ENCODE results near the gene TTYH1.
A peak's percentile ranks its signal among the peaks of the same experiment; 100 is the strongest.
"Not testable (repeated sequence)": the region's sequence is repeated elsewhere in the genome, so short reads cannot be mapped to it uniquely, and the experiment has no call there.

Gene TTYH1

GRCh38 chr19:54415208-54415900 is at the start of gene TTYH1:
Gene TTYH1 (plus strand): TSS chr19:54415464. CDS start chr19:54415553, 89 bp downstream.
- DNase-seq: peak; percentile 61

DNA sequence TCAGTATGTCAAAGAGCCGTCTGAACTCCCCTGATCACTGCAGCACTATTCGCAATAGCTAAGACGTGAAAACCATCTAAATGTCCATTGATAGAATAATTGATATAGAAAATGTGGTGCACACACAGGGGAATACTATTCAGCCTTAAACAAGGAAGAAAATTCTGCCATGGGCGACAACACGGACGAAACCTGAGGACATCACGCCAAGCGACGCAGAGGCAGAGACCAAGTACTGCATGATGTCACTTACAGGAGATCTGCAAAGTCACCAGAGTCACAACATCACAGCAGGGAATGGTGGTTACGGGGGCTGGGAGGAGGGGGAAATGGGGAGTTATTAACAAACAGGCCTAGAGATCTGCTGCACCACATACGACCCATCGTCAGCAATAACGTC is 49.5 kb upstream of the TTYH1 start:
- DNase-seq: not testable (repeated sequence)

DNA sequence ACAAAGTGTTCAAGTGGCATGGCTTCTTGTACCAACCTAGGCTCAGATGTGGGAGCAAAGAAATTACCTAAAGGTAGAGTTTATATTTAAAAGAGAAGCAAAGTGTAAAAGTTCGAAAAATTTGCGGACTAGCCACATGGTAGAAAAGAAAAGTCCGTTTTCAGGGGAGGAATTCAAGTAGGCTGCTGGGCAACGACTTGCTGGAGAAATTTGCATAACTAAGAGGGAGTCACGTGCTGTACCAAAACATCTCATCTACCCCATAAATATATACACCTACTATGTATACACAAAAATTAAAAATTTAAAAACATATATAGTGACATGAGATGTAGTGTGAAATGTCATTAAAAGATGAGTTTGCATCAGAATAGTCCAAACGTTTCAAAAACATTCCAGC is 48.5 kb upstream of the TTYH1 start:
- no peak for DNase-seq

DNA sequence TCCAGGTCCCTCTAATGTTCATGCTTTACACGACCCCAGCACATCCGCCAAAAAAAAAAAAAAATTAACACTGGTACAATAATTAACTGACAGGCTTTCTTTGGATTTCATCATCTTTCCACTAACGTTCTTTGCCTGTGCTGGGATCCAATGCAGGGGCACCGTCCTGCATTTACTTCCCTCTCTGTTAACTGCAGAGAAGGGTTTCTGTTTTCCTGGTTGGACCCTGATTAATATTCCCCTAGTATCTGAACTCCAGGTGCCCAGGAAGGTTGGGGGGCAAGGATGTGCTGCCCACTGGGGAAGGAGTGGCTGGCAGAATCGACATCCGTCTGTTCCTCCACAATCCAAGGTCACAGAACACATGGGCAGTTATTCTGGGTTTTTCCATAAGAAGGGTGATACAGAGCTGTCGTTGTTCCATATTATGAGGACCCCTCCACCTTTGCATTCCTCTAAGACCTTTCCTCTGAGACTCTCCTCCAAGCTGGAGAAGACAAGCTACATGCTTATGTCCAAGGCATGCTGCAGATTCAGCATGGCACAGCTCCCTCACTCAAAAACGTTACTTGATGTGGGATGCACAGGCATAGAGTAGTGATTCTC is 46.1 kb upstream of the TTYH1 start:
- no peak for DNase-seq

DNA sequence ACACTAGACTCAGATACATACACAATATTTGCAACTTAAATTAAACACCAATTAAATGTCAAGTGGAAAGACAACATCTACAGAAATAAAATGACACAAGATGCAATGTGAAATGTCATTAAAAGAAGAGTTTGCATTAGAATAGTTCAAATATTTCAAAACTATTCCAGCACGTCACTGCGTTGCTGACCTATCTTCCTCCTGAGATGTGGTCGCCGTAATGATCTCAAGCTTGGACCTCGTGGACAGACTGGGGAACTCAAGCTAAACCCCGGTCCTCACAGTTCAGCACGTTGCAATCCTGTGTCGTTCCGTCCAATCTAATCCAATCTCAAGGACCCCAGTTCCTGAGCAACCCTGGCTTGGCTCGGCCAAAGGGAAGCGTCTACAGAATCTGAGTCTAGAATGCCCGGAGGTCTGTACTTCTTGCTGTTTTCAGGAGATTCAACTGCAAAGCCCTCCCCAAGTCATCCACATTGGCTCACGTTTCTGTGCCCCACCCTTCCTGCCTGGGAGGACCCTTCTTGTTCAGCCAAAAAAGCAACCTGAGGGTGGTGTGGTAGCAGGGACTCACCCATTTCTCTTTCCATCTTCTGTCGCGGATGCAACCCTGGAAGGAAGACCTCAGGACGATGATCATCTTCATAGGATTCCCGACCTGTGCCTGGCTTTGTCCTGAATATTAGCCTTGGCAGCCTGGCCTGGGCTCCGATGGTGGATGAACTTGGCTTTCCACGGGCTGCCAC is 45.4 kb upstream of the TTYH1 start:
- not testable (repeated sequence) for DNase-seq

DNA sequence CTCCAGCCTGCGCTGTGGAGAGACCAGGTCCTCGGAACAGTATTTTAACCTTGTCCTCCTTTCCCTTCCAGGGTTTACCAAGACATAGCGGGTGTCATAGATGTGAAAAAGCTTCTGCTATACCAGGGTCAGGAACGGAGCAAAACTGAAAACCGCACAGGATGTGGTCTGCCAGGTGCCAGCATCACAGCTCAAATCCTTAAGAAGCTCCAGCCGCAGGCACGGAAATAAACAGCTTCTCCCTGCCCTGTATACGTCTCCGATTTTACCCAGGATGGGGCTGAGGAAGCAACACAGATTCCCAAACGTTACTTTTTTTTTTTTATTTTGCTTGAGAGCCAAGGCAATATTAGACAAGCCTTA is 44.8 kb upstream of the TTYH1 start:
- DNase-seq: peak; percentile 70

GRCh38 chr19:54371453-54371852 is 43.8 kb upstream of the TTYH1 start:
- DNase-seq: not testable (repeated sequence)

DNA sequence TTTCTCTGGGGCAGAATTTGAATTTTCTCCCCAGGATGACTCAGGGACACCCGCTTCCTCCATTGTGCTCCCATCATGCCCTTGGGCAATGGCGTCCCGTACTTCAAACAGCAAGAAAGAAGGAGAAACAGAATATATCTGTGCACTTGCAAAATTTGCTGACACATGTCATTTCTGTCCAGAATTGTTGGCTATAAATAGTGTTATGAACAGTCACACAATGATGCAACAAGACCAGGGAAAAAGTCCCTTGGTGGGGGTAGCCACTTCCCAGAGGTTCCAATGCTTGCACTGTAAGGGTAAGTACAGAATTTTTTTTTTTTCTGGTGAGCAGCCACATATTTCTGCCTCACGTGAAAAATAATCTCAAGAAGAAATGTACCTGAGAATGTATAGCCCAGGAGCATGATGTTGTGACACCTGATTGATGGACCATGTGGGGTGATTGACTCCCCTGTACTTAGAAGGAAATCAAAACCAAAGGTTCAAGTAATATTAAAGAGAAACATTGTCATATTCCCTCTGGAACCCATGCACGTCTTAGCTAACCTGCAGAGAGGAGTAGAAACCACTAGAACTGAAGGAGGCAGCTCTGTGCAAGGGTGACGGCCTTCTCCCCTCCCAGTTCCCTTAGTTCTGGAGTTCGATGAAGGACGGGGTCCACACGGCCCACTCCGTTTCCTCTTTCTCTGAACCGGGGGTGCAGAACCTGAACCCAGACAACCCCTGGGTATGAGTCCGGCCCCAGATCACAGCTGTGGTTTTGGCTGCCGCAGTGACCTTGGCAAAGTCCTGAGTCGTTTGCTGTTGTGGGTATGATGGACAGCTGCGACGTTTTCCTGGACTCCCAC is 41.3 kb upstream of the TTYH1 start:
- DNase-seq: no peak

DNA sequence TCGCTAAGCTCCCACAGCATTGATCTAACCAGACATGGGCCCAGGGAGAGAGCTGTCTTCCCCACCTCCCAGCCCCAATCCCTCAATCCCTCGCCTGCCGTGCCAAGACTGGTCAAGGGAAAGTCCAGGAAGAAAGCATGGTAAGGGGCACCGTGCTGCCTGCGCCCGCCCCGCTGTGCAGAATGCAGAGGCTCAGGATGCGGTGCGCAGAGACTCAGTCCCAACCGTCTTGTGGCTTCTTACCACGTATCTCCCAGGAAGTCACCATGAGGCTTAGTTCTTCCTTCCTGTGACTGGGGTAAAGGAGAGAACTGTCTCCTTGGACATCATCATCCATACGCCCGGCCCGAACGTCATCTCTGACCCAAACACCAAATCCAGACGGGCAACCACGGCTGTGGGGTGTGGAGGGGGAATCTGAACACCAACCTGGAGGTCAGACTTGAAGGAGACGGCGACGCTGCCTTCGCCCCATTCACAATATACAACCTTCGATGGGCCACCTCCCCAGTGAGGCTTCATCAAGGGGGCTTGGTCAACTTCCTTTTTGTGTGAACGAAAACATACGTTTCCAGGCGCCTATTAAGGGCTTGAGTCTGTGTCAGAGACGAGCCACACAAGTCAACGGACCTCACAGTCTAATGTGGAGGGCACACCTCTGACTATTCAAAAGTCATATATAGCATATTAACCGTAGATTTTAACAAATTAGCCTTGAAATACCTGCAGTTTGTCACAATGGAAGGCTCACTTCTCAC is 39.9 kb upstream of the TTYH1 start:
- not testable (repeated sequence) for DNase-seq

GRCh38 chr19:54376610-54377285 is 38.5 kb upstream of the TTYH1 start:
- DNase-seq: no peak

- no peak for DNase-seq
Measured at GRCh38 chr19:54379187-54379678, 36.0 kb upstream of the TTYH1 start.

GRCh38 chr19:54380897-54381296 is 34.4 kb upstream of the TTYH1 start:
- DNase-seq: no peak

- not testable (repeated sequence) for DNase-seq
Measured at GRCh38 chr19:54382041-54382440, 33.2 kb upstream of the TTYH1 start.

GRCh38 chr19:54383330-54383729 is 31.9 kb upstream of the TTYH1 start:
- no peak for DNase-seq

DNA sequence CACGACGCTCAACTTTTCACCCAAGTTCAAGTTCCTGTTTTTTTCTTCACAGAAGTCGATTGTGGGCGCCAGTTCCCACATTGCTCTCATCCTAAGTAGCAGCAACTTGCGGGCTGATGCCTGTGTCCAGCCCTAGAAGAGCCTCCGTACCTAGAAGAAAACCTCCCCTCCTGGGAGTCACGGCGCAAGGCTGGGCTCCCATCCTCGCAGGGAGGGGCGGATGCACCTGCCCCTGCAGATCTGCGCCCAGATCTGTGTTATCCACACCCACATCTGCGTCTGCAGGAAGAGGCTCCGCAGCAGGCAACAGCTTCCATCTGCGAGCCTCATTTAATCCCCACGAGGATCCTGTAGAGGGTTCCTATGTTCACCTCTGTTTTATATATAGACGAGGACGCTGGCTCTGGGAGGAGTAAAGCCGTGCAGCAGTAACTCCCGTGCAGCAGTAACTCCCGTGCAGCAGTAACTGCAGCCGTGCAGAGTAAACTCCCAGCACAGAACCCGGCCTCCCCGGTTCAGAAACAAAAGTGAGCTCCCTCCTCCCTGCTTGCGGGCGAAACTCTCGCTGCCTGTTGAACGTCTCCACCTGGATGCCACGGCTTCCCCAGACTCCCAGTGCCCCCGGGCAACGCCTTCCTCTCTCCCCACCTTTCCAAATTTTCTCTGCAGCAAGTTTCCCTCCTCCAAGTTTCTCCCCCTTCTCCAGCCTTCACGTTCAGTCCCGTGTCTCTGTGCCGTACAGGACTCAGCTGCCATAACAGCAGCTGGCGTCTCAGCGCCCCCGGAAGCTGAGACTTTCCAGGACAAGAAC is 27.1 kb upstream of the TTYH1 start:
- peak; percentile 41 for DNase-seq

DNA sequence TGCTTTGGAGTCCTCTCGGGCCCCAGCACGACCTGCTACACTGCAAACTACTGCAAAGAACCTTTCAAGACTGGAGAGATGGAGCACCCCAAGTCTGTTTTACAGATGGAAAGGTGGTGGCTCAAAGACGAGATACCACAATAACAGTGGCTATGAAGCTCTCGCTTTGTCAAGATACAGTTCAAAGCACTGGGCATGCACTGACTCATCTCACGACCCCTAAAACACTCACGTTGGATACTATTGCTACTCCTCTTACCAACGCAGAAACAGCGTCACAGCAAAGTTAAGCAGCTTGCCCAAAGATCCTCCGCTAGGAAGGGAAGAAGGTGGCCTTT is 26.5 kb upstream of the TTYH1 start:
- DNase-seq: no peak

DNA sequence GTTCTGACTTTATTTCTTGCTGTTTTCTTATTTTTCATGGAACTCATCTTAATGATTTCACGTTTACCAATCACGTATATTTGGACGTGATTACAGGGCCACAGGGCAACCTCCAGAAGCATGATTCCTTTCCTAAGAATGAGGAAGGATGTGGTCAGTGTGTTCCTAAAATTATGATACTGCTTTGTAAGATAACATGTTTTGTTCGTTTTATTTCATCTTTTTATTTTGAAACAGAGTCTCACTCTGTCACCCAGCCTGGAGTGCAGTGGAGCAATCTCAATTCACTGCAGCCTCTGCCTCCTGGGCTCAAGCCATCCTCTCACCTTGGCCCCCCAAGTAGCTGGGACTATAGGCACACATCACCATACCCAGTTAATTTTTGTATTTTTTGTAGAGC is 25.7 kb upstream of the TTYH1 start:
- DNase-seq: no peak

DNA sequence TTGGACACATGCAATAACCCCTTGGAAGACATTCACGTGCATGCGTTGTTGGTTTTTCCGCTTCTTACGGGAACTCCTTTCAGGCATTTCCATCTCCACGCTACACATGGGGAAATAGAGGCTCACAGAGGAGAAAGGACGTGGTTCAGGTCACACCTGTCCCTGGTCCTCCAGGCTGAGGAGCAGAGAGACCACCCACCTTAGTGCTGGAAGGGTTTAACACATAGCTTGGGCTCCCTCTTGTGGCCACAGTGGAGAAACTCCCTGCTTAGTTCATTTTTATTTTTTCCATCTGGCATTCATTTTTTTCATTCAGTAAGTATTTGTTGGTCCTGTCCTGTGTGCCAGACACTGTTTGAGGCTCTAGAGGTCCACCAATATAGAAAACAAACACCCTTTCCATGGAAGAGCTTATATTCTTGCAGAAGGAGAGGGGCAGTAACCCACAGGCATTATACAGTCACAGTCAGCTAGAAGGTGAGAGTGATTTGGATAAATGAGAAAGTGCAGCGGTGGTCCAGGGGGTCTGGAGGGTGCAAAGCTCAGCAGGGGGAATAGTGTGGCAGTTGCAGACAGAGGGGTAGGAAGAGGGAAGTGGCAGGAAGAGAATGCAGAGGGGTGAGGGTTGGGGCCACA is 24.2 kb upstream of the TTYH1 start:
- peak; percentile 68 for DNase-seq

GRCh38 chr19:54391589-54392061 is 23.6 kb upstream of the TTYH1 start:
- no peak for DNase-seq

- DNase-seq: no peak
Measured at GRCh38 chr19:54392105-54392504, 23.2 kb upstream of the TTYH1 start.
